H1 (cell line): Measurements from ENCODE around the gene ZBTB43. TPM values are rescaled to one million over a fixed set of nuclear protein-coding genes. Genes with fewer than 3 reads are reported as not detected.

Experiments
- CTCF ChIA-PET: fragments of 300-600 bp; sonication (Branson Sonifier 250); formaldehyde crosslinking; loops from one replicate; lab custom pipeline; 2021; ENCODE audit not compliant: partially characterized antibody; lab: Charles Lee
- POLR2A ChIA-PET: fragments of 300-600 bp; sonication (Branson Sonifier 250); formaldehyde crosslinking; loops from one replicate; lab custom pipeline; 2021; ENCODE audit warnings: inconsistent platforms; ENCODE audit not compliant: partially characterized antibody; lab: Charles Lee
- DNase-seq, 2 experiments: peaks; one replicate each; pipeline versions ENCODE4 v3.0.0 to v3.0.0-alpha.2; 2010 to 2022; ENCODE audit warnings: low spot score in 2 of 2, low read depth in 1 of 2, mixed read lengths in 1 of 2
- FAIRE-seq: peaks from 2 replicates; lab custom pipeline; 2011; peaks lifted over from hg19 to GRCh38; lab: Jason Lieb, UNC
- H2AFZ ChIP-seq: 2 replicates; pipeline ENCODE4 v1.8.1; 2012; ENCODE audit warnings: low read length, inconsistent platforms
- H2AK5ac ChIP-seq: 2 replicates; pipeline ENCODE4 v1.6.1; 2013; ENCODE audit warnings: low read depth, low read length
- H2BK120ac ChIP-seq: replicated peaks from 2 replicates; pipeline ENCODE3; 2013; ENCODE audit warnings: low read depth, low read length, inconsistent platforms
- H2BK12ac ChIP-seq: 2 replicates; pipeline ENCODE4 v1.6.1; 2013; ENCODE audit warnings: low read depth, low read length
- H2BK15ac ChIP-seq: 2 replicates; pipeline ENCODE4 v1.6.1; 2013; ENCODE audit warnings: low read length
- H2BK20ac ChIP-seq: 2 replicates; pipeline ENCODE4 v1.6.1; 2013; ENCODE audit warnings: low read length
- H2BK5ac ChIP-seq: 2 replicates; pipeline ENCODE4 v1.6.1; 2013; ENCODE audit warnings: low read depth, low read length
- H3K14ac ChIP-seq: 2 replicates; pipeline ENCODE4 v1.6.1; 2013; ENCODE audit warnings: inconsistent platforms; ENCODE audit not compliant: insufficient read length
- H3K18ac ChIP-seq: 2 replicates; pipeline ENCODE4 v1.6.1; 2013; ENCODE audit warnings: low read length; ENCODE audit errors: extremely low read depth
- H3K23ac ChIP-seq: 2 replicates; pipeline ENCODE4 v1.6.1; 2013; ENCODE audit warnings: inconsistent platforms; ENCODE audit not compliant: insufficient read length
- H3K23me2 ChIP-seq: 2 replicates; pipeline ENCODE4 v1.6.1; 2013; ENCODE audit warnings: low read depth, low read length
- H3K27ac ChIP-seq: 2 replicates; pipeline ENCODE4 v1.6.1; 2011; ENCODE audit warnings: low read depth, low read length, inconsistent platforms
- H3K27me3 ChIP-seq, 4 experiments: replicated peaks in 1 of 4; 1 replicate in 1 of 4; 2 replicates in 3 of 4; pipeline versions ENCODE4 v1.6.1 to v1.8.1; 2011 to 2013; ENCODE audit warnings: low read length in 3 of 4, mild to moderate bottlenecking in 3 of 4, inconsistent platforms in 2 of 4, mixed read lengths in 2 of 4, moderate library complexity in 1 of 4; ENCODE audit not compliant: control insufficient read depth in 3 of 4, insufficient read depth in 3 of 4; ENCODE audit errors: extremely low read depth in 1 of 4
- H3K36me3 ChIP-seq, 4 experiments: 2 replicates each; pipeline versions ENCODE4 v1.6.1 to v1.8.1; 2011 to 2013; ENCODE audit warnings: mild to moderate bottlenecking in 4 of 4, low read length in 3 of 4, moderate library complexity in 2 of 4, control low read depth in 1 of 4, inconsistent platforms in 1 of 4; ENCODE audit not compliant: insufficient read depth in 4 of 4, control insufficient read depth in 2 of 4
- H3K4ac ChIP-seq: replicated peaks from 2 replicates; pipeline ENCODE3; 2013; ENCODE audit warnings: low read length, low read depth, mixed read lengths, inconsistent platforms; ENCODE audit not compliant: insufficient read length
- H3K4me1 ChIP-seq, 4 experiments: replicated peaks in 1 of 4; 1 replicate in 1 of 4; 2 replicates in 3 of 4; pipeline versions ENCODE4 v1.6.1 to v1.8.1; 2011 to 2013; ENCODE audit warnings: low read length in 3 of 4, inconsistent platforms in 2 of 4, mixed read lengths in 1 of 4; ENCODE audit not compliant: insufficient read depth in 4 of 4, control insufficient read depth in 3 of 4
- H3K4me2 ChIP-seq, 2 experiments: 2 replicates each; pipeline versions ENCODE4 v1.6.1 to v1.8.1; 2011 to 2013; ENCODE audit warnings: low read depth in 2 of 2, low read length in 2 of 2, control low read depth in 1 of 2, inconsistent platforms in 1 of 2, mild to moderate bottlenecking in 1 of 2; ENCODE audit not compliant: insufficient read depth in 1 of 2
- H3K4me3 ChIP-seq, 4 experiments: fragments of 200-600, 300-600 bp in 1 of 4; sonication (generic), shearing (Covaris generic), sonication (Bioruptor Twin) in 1 of 4; 2 replicates each; pipeline versions ENCODE4 v1.5.1 to v1.8.1; 2011 to 2016; ENCODE audit warnings: low read length in 4 of 4, low read depth in 3 of 4, control low read depth in 2 of 4, inconsistent platforms in 2 of 4, mild to moderate bottlenecking in 2 of 4, mixed read lengths in 1 of 4, moderate library complexity in 1 of 4; ENCODE audit not compliant: insufficient read depth in 2 of 4; ENCODE audit errors: extremely low read depth in 1 of 4
- H3K56ac ChIP-seq: replicated peaks from 2 replicates; pipeline ENCODE3; 2013; ENCODE audit warnings: low read depth, mild to moderate bottlenecking, mixed read lengths, low read length, inconsistent platforms; ENCODE audit not compliant: insufficient read length
- H3K79me1 ChIP-seq: 2 replicates; pipeline ENCODE4 v1.6.1; 2013; ENCODE audit warnings: low read depth, low read length, control low read depth
- H3K79me2 ChIP-seq, 2 experiments: 2 replicates each; pipeline versions ENCODE4 v1.6.1 to v1.8.1; 2012 to 2013; ENCODE audit warnings: low read length in 2 of 2, mild to moderate bottlenecking in 2 of 2, inconsistent platforms in 1 of 2; ENCODE audit not compliant: insufficient read depth in 2 of 2, control insufficient read depth in 1 of 2
- H3K9ac ChIP-seq, 4 experiments: replicated peaks in 1 of 4; 1 replicate in 1 of 4; 2 replicates in 3 of 4; pipeline versions ENCODE4 v1.6.1 to v1.8.1; 2011 to 2013; ENCODE audit warnings: low read depth in 3 of 4, low read length in 3 of 4, control low read depth in 2 of 4, mild to moderate bottlenecking in 2 of 4, moderate library complexity in 2 of 4, inconsistent platforms in 1 of 4; ENCODE audit errors: extremely low read depth in 1 of 4
- H3K9me3 ChIP-seq, 2 experiments: 2 replicates each; pipeline versions ENCODE4 v1.6.1 to v1.8.1; 2012 to 2013; ENCODE audit warnings: mild to moderate bottlenecking in 2 of 2, moderate library complexity in 2 of 2, control low read depth in 1 of 2, inconsistent platforms in 1 of 2, low read depth in 1 of 2, low read length in 1 of 2, mixed read lengths in 1 of 2; ENCODE audit not compliant: insufficient read depth in 2 of 2
- H4K20me1 ChIP-seq, 2 experiments: replicated peaks in 1 of 2; 2 replicates each; pipeline versions ENCODE3 to v1.8.1; 2011 to 2013; ENCODE audit warnings: inconsistent platforms in 2 of 2, low read length in 2 of 2, mild to moderate bottlenecking in 1 of 2; ENCODE audit not compliant: insufficient read depth in 2 of 2, control insufficient read depth in 1 of 2
- H4K5ac ChIP-seq: 2 replicates; pipeline ENCODE4 v1.6.1; 2013; ENCODE audit warnings: low read length, low read depth, mixed read lengths, inconsistent platforms; ENCODE audit not compliant: insufficient read length
- H4K8ac ChIP-seq: 2 replicates; pipeline ENCODE4 v1.8.0; 2013; ENCODE audit warnings: mild to moderate bottlenecking, moderate library complexity, low read length, inconsistent platforms; ENCODE audit not compliant: insufficient read depth; ENCODE audit errors: extremely low read depth
- H4K91ac ChIP-seq: replicated peaks from 2 replicates; pipeline ENCODE3; 2013; ENCODE audit warnings: low read length, mixed read lengths, inconsistent platforms; ENCODE audit not compliant: insufficient read length
- BACH1 ChIP-seq: IDR thresholded peaks from 2 replicates; pipeline ENCODE4 v1.6.1; 2012; ENCODE audit warnings: low read length, improper control_type of control experiment
- BCL11A ChIP-seq, 2 experiments: IDR thresholded peaks; one replicate each; pipeline ENCODE4 v1.6.1; 2011; ENCODE audit warnings: low read depth in 2 of 2, low read length in 2 of 2, mild to moderate bottlenecking in 2 of 2
- CTBP2 ChIP-seq: IDR thresholded peaks from 2 replicates; pipeline ENCODE4 v1.7.0; 2011; ENCODE audit warnings: borderline replicate concordance, mild to moderate bottlenecking, moderate library complexity, mixed read lengths, low read length; ENCODE audit not compliant: insufficient read depth, insufficient read length
- EZH2 ChIP-seq: fragments of 200-600 bp; sonication (generic); IDR thresholded peaks from 2 replicates; pipeline ENCODE4 v1.7.1; 2012; ENCODE audit warnings: low read depth, mild to moderate bottlenecking, moderate library complexity, low read length, inconsistent platforms; ENCODE audit not compliant: severe bottlenecking
- HDAC2 ChIP-seq, 2 experiments: fragments of 300-600 bp in 1 of 2; sonication (generic) in 1 of 2; IDR thresholded peaks; 2 replicates each; pipeline ENCODE4 v1.6.1; 2011 to 2012; ENCODE audit warnings: low read depth in 2 of 2, low read length in 2 of 2, mild to moderate bottlenecking in 2 of 2, moderate library complexity in 2 of 2, borderline replicate concordance in 1 of 2, inconsistent platforms in 1 of 2
- KDM1A ChIP-seq: fragments of 200-600, 300-600 bp; sonication (generic); IDR thresholded peaks from 2 replicates; pipeline ENCODE4 v1.7.1; 2016; ENCODE audit warnings: mild to moderate bottlenecking, low read length, borderline replicate concordance
- POLR2AphosphoS5 ChIP-seq: IDR thresholded peaks from 2 replicates; pipeline ENCODE4 v1.6.1; 2011; ENCODE audit warnings: low read depth, low read length
- SP1 ChIP-seq: IDR thresholded peaks from 2 replicates; pipeline ENCODE4 v1.6.1; 2011; ENCODE audit warnings: low read depth, low read length
- SUZ12 ChIP-seq: fragments of 200-600 bp; sonication (generic); IDR thresholded peaks from 2 replicates; pipeline ENCODE4 v1.6.1; 2012; ENCODE audit warnings: mild to moderate bottlenecking, inconsistent platforms, low read length, moderate library complexity, mixed read lengths
- TCF12 ChIP-seq: IDR thresholded peaks from 2 replicates; pipeline ENCODE4 v1.6.1; 2011; ENCODE audit warnings: low read depth, mild to moderate bottlenecking, low read length
- WGBS, 2 experiments: shearing (Covaris generic) in 1 of 2; methylation state at CpG; one replicate each; pipeline versions ENCODE4 v1.1.6 to v1.1.7; 2013 to 2015; ENCODE audit warnings: low lambda C conversion rate in 2 of 2, mixed read lengths in 2 of 2, inconsistent platforms in 1 of 2, low coverage in 1 of 2, missing lambda C conversion rate in 1 of 2; ENCODE audit not compliant: insufficient replicate concordance in 2 of 2, insufficient coverage in 1 of 2, insufficient read length in 1 of 2; ENCODE audit errors: extremely low coverage in 1 of 2, missing lambda C conversion rate in 1 of 2; 5-methylcytosine and 5-hydroxymethylcytosine counted together
- polyA plus RNA-seq, 7 experiments: library from polyadenylated mRNA; depleted of rRNA in 3 of 7; stranded (reverse) in 5 of 7; unstranded in 2 of 7; fragments of >200 nt in 5 of 7; fragments of 200-250 nt in 2 of 7; gene quantifications; 1 replicate in 5 of 7; 2 replicates in 1 of 7; 4 replicates in 1 of 7; pipeline versions ENCODE4 v1.2.1 to v1.2.3, GENCODE V29; 2011 to 2013; ENCODE audit warnings: missing spikeins in 2 of 7, mixed read lengths in 2 of 7
- total RNA-seq: library from RNA; stranded (reverse); fragmentation: NEBNext Ultra II Directional; extraction: Animal tissue kit (Norgen Biotek cat#: 25700); gene quantifications from 2 replicates; pipeline ENCODE4 v1.2.1, GENCODE V29; 2021
- TF ChIP-seq, protein P1 (sequence below): IDR thresholded peaks from 2 replicates; pipeline ENCODE4 v1.6.1; 2012; ENCODE audit warnings: low read length, inconsistent platforms

The ZBTB43 gene
- total and polyA plus RNA-seq, 2 of the 8 experiments (the other 6 are each of a cell fraction or from before 2014, with no cell fraction given) = 4.1 to 16.7 TPM

DNA sequence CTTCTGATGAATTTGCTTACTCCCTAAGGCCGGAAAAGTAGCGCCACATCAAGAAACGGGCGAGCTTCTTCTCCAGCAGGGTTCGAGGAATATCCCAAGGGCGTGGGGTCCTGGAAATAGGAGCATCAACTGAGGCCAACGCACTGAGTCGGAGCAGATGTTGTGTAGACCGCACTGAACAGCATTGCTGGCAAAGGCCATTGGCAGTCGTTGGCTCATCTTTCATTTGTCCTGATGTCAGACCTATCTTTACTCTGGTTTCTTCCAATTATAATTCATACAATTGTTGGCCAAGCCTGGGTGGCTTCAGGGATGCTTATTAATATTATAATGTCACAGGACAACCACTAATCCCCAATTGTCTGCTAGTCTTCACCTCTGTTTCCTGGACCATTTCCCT, 82.1 kb downstream of the ZBTB43 start:
- no peak overlapping the region for H3K56ac ChIP-seq
- no peak overlapping the region for H2AFZ ChIP-seq
- H3K4ac ChIP-seq = no peak overlapping the region
- ChIA-PET POLR2A (interaction anchor here (0.8 to 1.5 kb wide), 2 partner anchors 9 to 25 kb away, joined by 3 to 4 read pairs; no protein-coding TSS in a partner anchor), CTCF (interaction anchor here (0.6 to 1.5 kb wide), 2 partner anchors 30 to 313 kb away, joined by 3 to 4 read pairs; no protein-coding TSS in a partner anchor)
- H2BK12ac ChIP-seq = no peak overlapping the region
- H3K79me2 ChIP-seq = no peaks in the 10 kb centered on the region; a peak in 1 of 4 replicates
- H3K79me1 ChIP-seq = no peaks in the 10 kb centered on the region; the same call in 1 of the 2 replicates
- no peak overlapping the region for H3K27ac ChIP-seq
- H3K4me3 ChIP-seq = no peak overlapping the region
- DNase-seq (no peak), FAIRE-seq (no peak)
- H3K18ac ChIP-seq = no peak overlapping the region; the same call in 1 of the 2 replicates
- H3K27me3 ChIP-seq = no peaks in the 10 kb centered on the region
- H2BK20ac ChIP-seq = no peak overlapping the region
- no peak overlapping the region for H4K8ac ChIP-seq
- H4K20me1 ChIP-seq = peaks cover 2 to 12% of the 10 kb centered on the region in 2 experiments
- H2BK120ac ChIP-seq = no peak overlapping the region
- WGBS, 2 experiments = 88% methylated on average over 10 of the region's 10 CpGs; no CpG with 5 or more reads in 1 of the 2 experiments
- no peak overlapping the region for H3K14ac ChIP-seq
- H3K4me1 ChIP-seq = peaks cover 6 to 13% (median 10%) of the 10 kb centered on the region in 4 experiments
- H4K91ac ChIP-seq = no peak overlapping the region
- H3K23me2 ChIP-seq = no peaks in the 10 kb centered on the region
- no peaks in the 10 kb centered on the region for H3K9me3 ChIP-seq
- H4K5ac ChIP-seq = no peak overlapping the region
- peaks cover 0 to 1% (median 0%) of the 10 kb centered on the region in 4 experiments; a peak in 2 of 8 replicates for H3K36me3 ChIP-seq
- no peak overlapping the region for H2AK5ac ChIP-seq
- H3K23ac ChIP-seq = no peak overlapping the region
- H2BK5ac ChIP-seq = no peak overlapping the region
- no peak overlapping the region for H3K4me2 ChIP-seq
- no peak overlapping the region for H3K9ac ChIP-seq
- H2BK15ac ChIP-seq = no peak overlapping the region
- TF ChIP-seq CTBP2 (no peak), POLR2AphosphoS5 (no peak), KDM1A (no peak), HDAC2 (IDR thresholded peaks at IDR 0.05; ENCODE audit: borderline replicate concordance in 1 of 2, low read depth in 2 of 2, low read length in 2 of 2) (no peak), SP1 (no peak), TCF12 (no peak), SUZ12 (no peak), BACH1 (no peak), EZH2 (no peak), BCL11A (IDR thresholded peaks at IDR 0.05; ENCODE audit: low read depth in 2 of 2, low read length in 2 of 2) (no peak)
- TF ChIP-seq, protein P1, sequence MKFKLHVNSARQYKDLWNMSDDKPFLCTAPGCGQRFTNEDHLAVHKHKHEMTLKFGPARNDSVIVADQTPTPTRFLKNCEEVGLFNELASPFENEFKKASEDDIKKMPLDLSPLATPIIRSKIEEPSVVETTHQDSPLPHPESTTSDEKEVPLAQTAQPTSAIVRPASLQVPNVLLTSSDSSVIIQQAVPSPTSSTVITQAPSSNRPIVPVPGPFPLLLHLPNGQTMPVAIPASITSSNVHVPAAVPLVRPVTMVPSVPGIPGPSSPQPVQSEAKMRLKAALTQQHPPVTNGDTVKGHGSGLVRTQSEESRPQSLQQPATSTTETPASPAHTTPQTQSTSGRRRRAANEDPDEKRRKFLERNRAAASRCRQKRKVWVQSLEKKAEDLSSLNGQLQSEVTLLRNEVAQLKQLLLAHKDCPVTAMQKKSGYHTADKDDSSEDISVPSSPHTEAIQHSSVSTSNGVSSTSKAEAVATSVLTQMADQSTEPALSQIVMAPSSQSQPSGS = no peak
